T-helper 9 cell (primary cell): ENCODE results near the gene CUL4A.

ENCODE experiments used
- DNase-seq: peaks from one replicate; pipeline ENCODE4 v3.0.0-alpha.2; 2020

The CUL4A gene

DNA sequence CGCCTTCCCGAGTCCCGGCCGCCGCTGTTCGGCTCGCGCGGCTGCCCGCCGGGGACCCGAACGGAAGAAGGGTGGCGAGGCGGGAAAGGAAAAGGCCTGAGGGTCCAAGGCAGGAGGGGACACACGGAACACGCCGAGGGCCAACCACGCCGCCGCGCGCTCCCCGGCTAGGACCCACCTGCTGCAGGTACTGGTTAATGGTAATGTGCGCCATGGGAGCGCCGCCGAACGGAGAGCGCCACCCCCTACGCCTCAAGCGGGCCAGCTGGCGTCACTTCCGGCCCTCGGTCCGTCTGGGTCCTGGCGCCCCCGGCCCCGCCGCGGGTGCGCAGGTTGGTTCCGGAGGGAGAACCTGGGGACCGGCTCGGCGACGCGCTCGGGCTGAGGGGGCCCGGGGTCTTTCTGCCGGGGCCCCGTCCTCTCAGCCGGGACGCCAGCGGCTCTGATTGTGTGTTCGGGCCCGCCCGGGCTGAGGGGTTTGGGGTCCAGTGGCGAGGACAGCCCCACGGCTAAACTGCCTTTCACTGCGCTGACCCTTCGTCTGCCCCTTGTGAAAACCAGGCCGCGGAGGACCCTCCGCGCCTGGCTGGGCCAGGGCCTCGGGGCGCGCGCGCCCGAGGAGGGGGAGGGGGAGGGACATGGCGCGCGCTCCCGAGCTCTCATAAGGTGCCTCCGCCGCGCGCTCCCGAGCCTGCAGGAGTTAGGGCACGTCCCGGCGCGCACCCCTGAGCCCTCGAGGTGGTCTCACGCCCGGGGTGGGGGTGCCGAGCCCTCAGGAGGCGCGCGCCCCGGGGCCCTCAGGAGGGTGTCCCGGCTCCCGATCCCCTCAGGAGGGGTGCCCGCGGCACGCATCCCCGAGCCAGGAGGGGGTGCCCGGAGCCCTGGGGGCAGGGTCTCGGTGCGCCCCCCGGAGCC, 735 bp upstream of the CUL4A start, which contains the start of gene PCID2:
TSS of gene PCID2 (minus strand) at position 249 of the 915 bp plus-strand sequence. CDS start at position 214, 35 bp downstream.
- peak; percentile 83 for DNase-seq

DNA sequence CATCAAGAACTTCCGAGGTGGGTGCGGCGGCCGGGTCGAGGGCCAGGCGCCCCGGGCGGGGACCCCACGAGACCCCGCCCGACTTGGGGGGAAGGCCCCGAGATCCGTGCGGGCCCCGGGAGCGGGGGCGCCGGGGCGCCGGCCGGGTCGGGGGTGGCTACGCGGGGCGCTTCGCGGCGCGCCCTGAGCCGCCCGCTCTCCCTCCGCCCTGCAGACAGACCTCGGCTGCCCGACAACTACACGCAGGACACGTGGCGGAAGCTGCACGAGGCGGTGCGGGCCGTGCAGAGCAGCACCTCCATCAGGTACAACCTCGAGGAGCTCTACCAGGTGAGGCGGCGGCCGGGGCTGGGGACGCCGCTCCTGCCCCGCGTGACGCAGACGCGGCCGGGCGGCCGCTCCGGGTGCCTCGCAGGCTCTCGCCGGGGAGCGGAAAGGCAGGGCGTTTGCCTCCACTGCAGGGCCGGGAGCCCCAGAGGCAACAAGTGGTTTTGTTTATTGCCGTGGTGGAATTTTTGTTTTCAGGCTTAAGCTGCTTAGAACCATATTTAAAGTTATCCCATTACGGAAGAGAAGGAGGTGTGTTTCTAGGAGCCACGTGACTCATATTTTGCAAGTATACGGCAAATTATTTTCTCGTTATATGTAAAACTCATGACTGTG, 477 bp downstream of the CUL4A start:
- peak; percentile 71 for DNase-seq

DNA sequence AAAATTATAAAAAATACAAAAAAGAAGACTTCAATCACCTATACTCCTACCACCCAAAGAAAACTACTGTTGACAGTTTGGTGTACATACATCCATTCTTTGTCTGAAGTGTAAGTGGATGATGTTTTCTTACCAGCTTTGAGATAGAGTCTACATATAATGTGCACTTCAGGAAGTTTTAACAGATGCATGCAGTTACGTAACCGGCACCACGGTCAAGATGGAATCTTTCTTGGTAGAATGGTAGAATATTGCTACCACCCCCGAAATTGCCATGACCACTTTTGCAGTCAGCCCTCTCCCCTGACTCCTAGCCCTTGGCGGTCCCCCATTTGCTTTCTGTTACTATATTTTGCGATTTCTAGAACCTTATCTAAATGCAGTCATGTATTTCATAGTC, 1.4 kb downstream of the CUL4A start:
- DNase-seq, result no peak

- no peak for DNase-seq
Observed at GRCh38 chr13:113211774-113212173, 2.4 kb downstream of the CUL4A start.

DNA sequence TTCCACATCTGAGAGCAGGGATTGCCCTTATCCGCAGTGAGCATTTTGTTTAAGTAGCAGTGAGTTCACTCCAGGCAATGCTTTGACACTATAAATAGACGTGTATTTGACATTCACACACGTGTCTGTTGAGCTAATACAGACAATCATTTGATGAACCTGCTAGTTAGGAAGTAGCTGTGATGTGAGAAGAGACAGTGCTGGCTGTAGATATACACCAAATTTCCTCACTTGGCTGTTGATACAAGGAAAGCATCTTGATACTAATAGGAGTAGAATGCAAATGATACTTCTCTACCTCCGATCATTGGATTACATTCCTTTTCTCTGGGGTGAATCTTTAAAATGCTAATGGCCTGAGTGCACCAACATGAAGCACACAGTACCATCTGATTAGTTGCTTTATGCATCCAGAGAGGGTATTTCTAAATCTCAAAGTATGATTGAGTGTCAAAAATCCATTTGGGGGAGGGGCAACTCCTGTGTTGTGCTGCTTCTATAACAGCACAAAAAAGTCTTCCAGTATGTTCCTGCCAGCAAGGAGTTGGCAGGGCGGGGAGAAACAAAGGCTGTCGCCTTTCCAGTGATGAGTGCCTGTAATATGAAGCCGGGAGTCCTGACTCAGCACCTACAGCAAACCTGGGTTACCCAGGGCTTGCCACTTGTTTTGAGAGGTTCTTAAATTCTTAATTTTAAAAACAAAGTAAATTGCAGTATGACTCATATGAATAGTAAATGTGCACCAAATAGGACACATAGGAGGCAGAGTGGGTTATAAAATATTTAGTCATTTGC, 7.0 kb downstream of the CUL4A start:
- DNase-seq, result no peak

- no peak for DNase-seq
Observed at GRCh38 chr13:113218586-113218985, 9.2 kb downstream of the CUL4A start.

DNA sequence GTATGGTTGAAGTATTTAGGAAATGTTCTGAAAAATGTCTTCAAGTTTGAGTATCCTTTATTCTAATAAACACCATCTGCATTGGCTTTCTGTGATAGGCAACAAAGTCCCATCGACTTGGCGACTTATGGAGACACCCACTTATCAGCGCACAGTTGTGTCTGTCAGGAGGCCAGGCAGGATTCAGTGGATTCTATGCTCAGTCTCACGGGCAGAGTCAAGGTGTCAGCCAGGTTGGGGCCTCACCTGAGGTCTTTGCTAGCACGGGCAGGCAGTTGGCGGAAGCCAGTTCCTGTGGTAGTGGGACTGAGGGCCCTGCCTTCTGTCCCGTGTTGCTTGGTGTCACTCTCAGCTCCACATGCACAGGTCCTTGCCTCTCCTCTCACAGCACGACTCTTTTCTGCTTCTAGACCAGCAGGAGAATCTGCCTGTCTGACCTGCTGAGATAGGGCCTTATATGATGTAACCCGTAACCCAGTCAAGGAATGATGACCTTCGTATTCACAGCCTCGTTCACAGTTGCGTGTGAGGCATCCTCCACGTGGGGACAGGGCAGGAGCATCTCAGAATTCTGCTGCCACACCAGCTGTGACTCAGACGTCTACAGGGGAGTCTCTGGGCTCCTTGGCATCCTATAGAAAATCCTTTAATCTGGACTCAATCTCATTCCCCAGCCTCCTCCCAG, 10.0 kb downstream of the CUL4A start:
- DNase-seq, result no peak

DNA sequence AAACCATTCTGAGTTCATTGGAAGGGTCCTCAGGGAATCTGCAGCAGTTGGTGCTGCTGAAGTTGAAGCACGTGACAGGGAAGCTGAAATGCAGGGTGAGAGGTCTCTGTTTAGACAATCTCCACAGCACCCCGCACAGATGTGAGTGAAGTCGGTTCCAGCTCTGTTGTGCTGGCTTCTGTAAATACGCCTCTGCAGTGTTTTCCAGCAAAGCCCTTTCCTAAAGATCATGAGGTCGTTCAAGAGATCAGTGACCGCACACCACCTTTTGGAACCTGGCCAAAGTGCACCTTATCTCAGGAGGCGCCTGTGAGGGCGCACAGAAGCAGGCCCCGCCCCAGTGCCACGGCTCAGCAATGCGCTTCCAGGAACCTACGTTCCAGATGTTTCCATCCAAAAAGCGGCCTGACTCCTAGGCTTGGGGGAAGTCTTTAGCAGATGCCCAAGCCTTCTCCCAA, 10.8 kb downstream of the CUL4A start:
- DNase-seq, result no peak

GRCh38 chr13:113220877-113221276, 11.5 kb downstream of the CUL4A start:
- DNase-seq, result no peak

- no peak for DNase-seq
Observed at GRCh38 chr13:113223070-113223469, 13.7 kb downstream of the CUL4A start.

DNA sequence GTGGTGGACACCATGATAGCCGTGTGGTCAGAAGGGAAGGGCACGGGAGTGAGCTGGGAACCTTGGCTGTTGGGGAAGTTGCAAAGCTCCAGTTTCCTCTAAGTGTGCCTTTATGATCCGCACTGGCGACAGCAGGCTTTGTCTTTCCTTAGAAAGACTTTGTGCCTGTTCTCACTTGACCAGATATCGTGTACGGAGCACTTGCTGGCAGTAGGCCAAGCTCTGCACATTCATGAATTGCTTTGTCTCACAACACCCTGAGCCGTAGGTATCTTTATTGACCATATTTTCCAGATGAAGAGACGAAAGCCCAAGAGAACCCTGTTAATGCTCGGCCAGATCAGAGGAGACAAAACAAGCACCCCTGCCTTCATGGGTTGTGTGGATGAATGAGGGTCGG, 15.1 kb downstream of the CUL4A start:
- DNase-seq, result no peak

DNA sequence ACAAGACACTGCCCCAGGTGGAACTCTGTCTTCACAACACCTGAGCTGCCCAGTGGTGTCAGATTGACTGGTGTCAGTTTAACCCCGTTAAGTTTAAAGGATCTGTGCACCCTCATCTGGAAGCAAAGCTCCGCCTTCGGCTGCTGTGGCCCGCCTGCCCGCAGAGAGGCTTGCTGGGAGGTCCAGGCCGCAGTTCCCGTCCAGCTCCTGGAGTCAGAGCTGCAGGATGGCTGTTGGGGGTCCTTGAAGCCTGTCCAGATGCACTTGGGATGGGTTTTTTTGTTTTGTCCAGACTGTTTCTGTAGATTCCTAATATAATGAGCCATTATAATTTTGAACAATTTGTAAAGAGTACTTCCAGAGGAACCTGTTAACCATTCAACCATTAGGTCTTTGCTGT, 16.1 kb downstream of the CUL4A start:
- no peak for DNase-seq

DNA sequence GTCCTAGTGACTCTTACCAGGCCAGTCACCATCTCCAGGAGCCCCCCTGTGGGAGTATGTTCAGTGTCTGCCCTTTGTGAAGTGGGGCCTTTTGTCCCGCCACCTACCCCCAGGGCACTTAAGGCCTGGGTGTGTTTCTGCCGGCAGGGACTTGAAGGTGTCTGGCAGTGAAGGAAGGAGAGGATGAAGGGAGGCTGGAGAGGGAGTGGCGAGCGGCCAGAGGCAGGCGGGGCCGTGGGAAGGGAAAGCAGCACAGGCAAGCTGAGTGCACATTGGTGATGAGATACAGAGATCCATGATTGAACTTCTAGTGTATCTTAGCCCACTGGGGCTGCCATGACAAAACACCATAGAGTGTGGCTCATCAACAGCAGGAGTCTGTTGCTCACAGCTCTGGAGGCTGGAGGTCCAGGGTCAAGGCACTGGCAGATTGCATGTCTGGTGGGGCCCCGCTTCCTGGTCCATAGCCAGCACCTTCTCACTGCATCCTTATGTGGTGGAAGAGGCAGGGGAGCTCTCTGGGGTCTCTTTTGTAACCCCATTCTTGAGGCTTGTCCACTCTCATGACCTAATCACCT, 17.5 kb downstream of the CUL4A start:
- no peak for DNase-seq

DNA sequence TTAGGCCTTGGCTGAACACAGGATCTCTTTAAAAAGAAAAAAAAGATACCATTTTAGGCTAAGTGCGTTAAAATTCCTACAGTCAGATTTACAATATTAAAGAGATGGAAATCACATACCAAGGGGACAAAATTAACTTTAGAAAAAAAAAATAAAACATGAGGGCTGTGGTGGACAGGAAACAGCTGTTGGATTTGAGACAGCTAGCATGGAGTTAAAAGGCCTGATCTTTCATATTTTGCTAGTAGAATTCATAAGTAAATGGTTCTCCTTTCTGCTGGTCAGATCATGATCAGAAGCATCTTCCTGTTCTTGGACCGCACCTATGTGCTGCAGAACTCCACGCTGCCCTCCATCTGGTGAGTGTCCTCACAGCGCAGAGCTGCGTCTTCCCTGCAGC, 19.7 kb downstream of the CUL4A start:
- no peak for DNase-seq

GRCh38 chr13:113229791-113230190, 20.4 kb downstream of the CUL4A start:
- no peak for DNase-seq

DNA sequence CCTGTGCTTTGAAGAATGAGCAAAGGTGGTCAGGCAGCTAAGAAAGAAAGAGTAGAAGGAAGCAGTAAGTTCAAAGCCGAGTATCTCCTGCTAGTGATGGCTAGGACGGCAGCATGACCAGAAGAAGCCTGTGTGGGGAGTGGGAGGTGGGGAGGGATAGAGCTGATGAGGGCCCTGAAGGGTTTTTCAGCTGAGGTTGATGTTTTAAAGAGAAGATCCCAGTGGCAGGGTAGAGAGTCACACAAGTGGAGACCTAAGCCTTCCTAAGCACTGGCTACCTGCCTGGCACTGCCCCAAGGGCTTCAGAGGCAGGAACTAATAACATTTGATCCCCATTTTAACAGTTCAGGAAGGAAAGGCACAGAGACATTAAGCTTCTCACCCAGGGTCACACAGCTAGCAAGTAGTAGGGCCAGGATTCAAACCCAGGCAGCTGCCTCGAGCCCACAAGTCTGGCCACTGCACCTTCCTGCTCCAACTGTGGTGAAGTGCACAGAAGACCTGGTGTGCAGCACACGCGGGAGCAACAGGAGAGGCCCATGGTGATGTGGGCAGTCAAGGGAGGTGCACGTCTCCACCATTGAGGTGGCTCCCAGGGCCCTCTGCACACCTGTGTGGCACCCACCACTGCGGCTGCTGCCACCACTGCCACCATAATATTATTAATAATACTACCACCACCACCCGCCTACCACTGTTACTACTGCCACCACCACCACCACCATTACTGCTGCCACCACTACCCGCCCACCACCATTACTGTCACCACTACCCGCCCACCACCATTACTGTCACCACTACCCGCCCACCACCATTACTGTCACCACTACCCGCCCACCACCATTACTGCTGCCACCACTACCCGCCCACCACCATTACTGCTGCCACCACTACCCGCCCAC, 22.1 kb downstream of the CUL4A start:
- no peak for DNase-seq

GRCh38 chr13:113232208-113233003, 23.0 kb downstream of the CUL4A start:
- no peak for DNase-seq

- DNase-seq, result no peak
Observed at GRCh38 chr13:113233101-113233500, 23.7 kb downstream of the CUL4A start.

DNA sequence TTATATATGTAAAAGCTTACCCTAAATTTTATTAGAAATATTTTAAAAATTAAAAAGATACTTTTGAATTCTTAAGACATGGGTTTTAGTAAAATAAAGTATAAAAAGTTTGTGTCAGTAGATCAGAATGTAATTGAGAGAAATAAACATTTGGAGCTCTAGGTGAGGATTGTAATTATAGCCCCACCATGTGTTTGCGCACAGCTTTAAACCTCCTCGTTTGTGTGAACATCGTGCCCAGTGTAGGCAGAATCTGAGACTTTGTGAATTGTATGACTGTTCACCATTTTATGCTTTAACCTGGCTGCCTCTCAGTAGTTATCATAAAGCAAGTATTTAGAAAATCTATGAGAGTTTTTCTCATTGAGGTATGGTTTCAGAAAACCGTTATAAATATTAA, 29.1 kb downstream of the CUL4A start:
- no peak for DNase-seq

DNA sequence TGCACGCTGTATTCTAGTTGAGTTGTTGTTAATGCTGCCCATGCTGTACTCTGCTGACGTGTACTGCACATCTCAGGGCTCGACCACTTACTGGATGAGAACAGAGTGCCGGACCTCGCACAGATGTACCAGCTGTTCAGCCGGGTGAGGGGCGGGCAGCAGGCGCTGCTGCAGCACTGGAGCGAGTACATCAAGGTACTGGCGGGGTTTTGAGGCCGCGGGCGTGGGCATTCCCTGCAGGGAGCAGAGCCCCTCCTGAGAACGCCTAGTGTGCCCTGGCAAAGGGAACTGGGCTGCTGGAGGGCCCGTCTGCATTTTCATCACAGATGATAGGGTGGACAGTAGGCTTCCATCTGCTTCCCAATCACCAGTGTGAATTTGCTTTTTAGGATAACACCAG, 29.9 kb downstream of the CUL4A start:
- DNase-seq, result no peak
